KG1 (cell line): ENCODE results near the gene RAPGEF4.

Experiments
- DNase-seq: peaks from one replicate; lab custom pipeline; 2025; lab: John Stamatoyannopoulos, UW

RAPGEF4 gene

DNA sequence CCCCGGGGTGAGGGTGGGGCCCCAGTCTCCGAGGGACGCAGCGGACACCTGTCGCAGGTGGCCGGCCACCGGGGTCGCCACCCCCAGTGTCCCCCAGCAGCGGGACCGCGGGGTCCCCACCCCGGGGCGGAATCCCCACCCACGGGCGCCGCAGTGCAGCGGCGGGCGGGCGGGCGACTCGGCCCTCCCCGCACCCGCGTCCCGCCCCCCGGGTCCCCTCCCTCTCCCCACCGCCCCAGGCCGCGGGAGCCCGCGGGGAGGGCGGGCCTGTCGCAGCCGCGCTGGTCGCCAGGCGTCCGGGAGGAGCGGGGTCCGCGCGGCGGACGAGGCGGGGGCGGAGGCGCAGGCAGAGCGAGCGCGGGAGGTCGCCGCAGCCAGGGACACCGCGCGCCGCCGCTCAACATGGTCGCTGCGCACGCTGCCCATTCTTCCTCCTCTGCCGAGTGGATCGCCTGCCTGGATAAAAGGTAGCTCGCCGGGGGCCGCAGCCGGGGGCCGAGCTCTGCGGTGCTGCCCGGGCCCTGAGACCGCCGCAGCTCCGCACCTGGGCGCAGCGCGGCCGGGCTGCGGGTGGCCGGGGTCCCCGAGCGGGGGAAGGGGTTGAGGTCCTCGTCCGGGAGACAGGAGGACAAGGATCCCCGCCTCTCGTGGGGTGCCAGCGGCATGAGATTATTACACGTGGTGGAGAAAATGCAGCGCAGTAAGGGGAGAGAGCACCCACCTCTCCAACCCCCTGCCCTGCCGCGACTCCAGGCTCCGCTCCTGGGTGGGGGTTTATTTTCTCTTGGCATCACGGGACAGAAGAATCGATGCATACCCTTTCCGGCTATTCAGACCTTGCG, at the start of gene RAPGEF4:
RAPGEF4 (plus strand) TSS at position 264 of the 842 bp plus-strand sequence; CDS start at position 403, 139 bp downstream.
- no peak for DNase-seq

DNA sequence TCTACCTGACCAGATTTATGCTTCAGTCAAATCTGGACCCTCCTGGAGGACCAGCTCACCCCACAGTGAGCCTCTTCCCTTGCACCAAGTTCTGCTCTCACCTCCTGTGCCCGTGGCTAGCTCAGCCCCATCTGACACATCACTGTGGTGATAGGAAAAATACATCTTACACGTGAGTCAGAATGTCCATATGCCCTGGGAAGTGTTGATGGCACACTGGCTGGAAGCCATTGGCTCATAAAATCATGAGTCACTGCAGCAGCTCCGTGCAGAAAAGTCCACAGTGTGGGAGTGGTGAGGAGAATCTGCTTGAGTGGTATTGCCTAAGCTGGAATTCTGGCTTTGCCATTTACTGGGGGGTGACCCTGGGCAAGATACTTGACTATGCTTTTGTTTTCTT, 42.6 kb upstream of the RAPGEF4 start:
- no peak for DNase-seq

DNA sequence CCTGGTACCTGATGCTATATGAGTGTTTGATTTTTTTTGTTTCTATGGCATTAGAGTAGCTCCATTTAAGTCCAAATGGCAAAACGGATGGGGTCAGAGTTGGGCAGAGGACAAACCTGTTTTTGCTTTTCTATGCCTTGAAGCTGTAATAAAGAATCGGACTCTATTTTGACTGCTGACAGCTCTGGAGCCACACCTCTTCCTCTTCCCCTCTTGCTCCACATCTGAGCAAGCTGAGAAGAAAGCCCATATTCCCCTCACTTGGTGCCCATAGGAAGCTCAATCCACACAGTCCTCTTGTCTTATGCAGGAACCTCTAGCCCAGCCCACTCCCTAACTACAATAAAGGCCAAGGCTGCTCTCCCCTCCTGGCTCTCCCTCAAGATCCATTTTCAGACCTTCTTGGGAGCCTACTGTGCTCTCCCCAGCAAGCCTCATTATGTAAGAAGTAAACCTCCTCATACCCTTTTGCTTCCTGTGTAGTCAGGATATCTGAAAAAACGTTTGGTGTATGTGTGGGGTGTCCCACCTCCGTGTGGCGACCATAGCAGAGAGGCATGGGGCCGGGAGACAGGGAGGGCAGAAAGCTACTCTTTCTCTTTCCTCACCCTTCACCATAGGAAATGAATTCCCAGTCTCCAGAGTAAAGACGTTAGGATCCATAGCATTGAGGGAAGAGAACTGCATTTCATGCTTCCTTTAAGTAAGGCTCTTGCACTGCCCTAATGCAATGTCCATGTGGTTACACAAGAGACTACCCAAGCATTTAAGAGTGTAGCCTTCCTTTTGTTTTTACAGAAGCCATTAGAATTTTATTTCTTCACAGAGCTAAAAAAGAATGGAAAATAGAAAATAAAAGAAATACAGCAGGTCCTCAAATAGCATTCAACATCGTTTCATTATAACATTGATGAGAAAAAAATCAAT, 41.9 kb upstream of the RAPGEF4 start:
- no peak for DNase-seq

DNA sequence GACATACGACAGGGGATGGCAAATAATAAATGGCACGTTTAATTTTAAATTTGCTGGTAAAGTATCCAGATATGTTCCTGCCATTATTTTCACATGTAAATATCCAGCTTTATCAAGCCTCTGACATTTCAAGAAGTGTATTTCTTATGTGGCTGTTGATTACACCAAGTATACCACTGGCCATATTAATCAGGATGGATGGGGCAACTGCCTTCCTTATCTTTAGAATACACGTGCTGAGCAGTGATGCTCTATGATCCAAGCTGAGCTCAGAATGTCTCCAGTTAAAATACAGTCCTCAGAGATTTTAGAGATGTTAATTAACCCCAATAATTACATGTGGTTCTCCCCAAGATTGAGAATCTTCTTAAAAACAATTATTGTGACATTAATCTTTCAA, 38.3 kb upstream of the RAPGEF4 start:
- DNase-seq = no peak

DNA sequence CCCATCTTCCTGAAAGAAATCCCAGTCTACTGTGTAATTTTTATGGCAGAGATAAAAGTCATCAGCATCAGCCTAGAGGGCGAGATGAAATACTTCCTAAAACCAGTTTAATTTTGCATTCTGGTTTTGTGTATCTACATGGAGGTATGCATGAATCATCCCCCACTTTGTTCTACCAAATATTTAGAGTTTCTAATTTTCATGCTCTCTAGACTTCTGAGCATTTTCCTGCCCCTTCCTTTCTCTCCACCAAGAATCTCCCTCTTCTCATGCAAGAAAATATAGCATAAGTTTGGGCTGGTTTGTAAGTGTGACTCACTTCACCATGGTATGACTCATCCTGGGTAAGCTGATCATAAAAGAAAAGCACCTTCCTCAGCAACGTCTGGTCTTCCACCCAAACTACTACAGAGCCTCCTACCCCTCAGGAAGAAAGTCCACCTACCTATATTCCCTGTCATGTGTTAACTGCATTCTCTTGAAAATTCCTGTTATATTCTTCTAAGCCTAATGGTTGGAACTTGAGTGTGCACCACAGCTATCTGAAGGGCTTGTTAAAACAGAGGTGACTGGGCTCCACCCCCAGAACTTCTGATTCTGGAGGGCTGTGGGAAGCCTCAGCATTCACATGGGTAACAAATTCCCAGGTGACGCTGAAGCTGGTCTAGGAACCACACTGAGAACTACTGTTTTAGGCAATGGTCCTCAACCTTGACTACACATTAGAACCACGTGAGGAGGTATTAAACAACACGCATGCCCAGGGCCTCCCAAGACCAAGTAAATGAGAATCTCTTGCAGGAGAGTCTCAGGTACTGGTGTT, 37.4 kb upstream of the RAPGEF4 start:
- DNase-seq = no peak

DNA sequence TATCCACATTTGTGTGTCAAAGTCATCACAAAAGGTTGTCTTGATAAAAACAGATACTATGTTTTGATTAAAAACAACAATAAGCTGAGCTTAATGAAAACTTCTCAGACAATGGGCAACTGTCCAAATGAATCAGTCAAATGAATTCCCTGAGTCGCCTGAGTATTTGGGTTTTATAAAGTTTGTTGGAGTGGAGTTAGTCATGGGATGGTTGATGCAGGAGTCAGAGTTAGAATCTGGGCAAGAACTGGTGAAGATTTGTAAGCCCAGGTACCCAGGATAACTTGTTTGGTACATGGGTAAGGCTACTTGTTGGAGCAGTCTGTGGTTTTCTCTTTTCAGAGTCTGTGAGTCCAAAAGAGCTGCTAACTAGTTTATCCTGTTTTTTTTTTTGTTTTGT, 34.4 kb upstream of the RAPGEF4 start:
- DNase-seq = no peak

DNA sequence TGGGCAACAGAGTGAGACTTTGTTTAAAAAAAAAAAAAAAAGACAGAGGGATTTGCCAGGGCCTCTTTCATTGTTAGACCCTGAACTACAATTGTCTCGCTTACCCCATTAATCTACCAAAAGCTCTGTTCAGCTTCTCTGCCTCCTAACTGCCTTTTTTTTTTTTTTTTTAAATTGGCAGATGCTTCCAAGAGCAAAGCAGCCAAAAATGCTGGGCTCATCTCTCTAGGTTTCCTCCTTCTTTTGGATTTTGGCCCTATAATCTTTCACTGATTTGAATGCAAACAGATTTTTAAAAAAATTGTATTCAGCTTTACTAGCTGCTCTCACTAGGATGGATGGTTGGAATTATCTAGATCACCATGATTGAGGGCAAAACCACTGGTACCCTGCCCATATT, 33.2 kb upstream of the RAPGEF4 start:
- DNase-seq = no peak

DNA sequence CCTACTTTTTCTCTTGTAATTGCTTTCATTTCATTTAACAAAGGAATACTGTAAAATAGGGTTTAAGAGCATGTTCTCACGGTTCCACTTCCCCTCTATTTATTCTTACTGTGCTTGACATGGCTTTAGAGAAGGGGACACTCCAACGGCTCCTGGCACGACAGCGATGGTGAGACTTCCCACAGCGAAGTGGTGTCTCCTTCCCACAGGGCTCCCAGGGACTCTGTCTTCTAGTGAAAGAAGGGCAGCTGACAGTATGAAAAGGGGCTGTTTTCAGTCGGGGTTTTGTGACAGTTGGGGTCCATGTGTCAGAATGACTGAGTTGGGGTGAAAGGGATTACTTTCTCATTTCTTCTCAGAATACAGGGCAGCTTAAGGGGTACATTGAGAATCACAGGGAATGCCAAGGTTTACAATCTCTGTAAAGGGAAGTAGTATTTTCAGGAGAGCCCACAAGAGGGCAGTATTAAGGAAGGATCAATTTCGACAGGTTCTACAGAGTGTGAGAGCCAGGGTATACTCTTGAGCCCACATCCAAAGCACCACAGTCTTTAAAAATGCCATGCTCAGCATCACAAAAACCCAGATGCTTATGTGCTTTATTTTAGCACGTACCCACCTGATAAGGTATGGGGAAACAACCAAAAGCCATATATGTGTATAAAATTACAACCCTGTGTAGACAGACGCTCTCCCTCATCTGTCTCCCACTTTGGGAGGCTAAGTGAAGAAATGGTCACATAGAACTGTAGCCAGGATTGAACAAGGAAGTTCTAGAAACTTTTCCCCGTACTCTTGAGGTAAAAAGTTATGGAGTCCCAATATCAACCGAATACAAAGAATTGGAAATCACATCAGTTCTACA, 31.3 kb upstream of the RAPGEF4 start:
- no peak for DNase-seq

DNA sequence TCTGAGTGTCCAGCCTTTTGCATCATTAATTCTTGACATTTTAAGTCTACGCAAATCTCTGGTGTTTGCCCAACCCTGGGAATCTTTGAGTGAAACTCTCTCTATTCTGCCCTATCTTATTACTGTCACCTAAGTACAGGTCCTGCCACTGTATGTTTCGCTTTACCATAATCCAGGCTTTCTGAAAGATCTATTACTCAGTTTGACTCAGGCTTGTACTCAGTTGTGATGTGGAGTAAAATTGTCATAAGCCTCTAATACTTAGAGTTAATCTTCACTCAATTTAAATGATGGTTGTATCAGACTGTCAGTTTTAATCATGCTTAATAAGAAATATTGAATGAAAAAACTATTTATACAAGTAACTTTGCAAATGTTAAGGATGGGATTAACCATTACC, 30.3 kb upstream of the RAPGEF4 start:
- no peak for DNase-seq

DNA sequence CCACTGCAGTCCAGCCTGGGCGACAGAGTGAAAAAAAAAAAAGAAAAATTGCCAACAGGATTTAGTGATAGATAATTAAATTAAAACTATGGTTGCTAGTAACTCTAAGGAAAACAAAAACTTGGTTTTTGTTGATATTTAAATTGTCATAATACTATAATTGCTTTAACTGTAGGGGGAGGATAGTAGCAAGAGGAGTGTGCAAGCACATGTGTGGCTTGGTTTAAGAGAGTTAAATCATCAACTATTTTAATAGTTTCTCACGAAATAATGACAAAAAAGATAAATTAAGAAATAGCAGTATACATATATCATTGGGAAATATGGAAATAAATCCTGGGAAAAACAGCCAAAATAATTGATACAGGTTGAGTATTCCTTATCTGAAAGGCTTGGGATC, 27.4 kb upstream of the RAPGEF4 start:
- DNase-seq = no peak

DNA sequence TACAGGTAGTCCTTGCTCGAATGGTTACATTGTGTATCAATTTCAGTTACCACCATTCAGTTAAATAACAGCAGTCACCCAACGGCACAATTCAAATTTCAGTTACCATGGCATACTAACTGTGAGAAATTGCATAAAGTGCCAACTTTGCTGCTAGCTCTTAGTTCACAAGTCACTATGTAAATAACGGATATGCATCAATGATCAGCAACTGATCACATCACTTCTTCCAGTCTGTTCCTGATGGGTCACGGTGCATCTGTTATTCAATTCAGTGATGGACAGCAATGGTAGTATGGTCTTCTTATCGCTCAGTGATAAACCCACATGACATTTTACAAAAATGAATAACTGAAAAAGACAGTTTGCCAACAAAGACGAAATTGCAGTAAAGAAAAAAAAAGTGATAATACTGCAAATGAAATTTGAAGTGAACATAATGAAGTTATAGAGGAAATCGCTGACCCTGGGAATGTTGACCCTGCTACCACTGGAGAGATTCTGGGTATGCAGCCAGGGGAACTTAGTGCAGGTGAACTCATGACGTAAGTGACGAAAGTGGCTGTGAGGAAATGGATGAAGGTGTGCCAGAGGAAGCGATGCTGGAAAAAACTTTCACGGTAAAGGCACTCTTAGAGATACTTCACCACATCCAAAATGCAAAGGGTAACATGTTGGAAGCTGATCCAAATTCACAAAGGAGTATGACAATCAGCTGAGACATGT, 25.9 kb upstream of the RAPGEF4 start:
- DNase-seq = no peak

DNA sequence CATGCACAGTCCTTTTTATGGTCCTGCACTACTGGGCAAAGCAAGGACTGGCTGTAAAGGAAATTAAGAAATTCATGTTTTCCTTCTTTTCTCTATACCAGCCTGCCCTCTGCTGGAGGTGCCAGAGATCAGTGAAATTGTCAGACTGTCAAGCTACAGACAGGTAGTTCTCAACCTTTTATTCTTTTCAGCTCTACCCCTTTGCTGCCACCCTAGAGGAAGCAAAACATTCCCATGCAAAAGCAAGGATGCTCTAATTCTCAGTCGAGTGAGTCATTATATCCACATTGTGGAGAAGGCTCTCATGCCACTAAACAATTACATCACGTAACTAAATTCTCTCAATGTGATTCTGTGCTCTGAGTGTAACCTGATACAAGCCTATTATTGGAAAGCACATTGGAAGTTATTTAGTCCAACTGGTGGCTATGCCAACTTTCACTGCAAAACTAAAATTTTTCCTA, 25.0 kb upstream of the RAPGEF4 start:
- DNase-seq = no peak

DNA sequence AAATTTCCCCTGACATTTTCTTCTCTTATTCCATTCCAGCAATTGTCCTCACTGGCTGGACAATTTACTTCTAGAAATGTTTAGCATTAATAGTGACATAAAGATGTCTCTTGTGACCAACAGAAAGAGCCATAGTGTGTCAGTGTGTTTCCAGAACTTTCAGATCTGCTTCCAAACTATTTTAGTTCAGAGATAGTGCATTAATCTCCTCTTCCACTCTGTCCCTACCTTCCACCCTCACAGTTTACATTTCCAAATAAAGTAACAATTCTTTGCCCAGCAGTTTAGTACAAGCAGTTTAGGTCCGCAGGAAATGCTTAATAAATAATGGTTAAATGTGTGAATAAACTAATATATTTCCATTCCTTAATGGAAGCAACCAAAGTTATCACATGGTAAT, 24.5 kb upstream of the RAPGEF4 start:
- DNase-seq = no peak

DNA sequence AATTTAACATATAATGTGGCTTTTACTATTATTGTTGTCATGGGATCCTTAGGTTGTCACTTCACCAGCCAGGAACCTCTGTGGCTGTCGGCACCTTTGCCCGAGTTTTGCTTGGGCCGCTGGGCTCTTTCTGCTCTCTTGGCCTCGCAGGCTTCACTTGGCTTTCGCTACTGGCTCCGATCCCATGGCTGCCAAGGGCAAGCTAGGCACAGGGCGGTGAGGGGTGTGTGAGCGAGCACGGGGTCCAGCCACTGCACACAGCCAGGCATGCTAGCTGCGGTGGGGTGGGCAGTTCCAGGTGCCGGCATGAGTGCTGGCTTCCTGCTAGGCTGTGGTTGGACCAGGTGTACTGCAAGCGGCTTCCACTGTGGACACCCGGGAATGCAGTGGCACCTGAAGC, 23.4 kb upstream of the RAPGEF4 start:
- no peak for DNase-seq

DNA sequence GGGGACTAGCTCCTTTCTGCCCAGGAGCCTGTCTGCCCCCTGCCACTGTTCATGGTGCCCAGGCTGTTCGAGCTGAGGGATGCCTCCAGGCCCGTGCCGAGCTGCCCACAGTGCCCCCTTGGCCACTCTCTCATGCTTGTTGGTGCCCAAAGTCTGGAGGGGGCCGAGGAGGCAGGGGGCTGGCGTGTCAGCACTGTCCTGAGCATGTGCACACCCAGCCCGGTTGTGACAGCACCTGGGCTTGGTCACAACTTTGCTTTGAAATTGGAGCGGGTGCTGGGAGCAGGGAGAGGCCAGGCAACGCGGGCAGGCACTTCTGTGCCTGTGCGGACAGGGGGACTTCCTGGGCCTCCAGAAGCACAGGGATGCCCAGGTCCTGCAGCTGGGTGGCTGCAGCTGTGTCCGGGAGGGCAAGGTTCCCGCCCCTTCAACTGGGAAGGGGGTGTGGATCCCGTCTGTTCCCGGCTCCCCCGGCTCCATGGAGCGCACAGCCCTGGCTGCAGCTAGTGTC, 22.2 kb upstream of the RAPGEF4 start:
- no peak for DNase-seq

DNA sequence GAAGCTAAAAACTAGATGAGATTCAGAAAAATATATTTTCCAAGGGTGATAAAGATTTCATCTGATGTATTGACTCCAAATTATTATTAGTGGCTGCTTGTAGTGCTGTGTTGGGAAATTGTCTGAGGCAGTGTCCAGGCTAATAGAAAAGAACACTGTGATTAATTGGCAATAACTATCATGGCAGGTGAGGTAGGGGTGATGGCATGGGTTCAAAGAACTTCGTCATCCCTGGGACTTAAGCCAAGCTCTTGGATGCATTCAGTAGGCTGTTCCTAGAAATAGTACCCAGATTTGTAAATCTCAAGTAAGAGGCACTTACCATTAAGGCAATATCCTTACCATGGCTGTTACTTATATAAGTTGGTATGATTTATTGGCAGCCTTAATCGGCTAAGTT, 13.2 kb upstream of the RAPGEF4 start:
- no peak for DNase-seq

DNA sequence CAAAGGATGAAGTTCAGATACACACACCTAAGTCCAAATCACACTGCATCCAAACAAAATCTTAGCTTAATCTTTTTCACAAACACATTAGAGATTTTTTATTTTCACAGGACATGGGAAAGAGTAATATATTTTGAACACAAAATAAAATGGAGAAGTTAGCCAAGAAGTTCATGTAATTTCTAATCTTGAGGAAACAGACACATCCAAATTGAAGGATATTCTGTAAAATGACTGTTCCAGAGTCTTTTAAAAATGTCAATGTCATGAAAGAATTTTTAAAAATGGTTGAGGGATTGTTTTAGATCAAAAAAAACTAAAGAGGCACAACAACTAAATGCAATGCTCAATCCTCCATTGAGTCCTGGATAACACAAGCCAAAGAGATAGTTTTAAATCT, 12.4 kb upstream of the RAPGEF4 start:
- DNase-seq = no peak

DNA sequence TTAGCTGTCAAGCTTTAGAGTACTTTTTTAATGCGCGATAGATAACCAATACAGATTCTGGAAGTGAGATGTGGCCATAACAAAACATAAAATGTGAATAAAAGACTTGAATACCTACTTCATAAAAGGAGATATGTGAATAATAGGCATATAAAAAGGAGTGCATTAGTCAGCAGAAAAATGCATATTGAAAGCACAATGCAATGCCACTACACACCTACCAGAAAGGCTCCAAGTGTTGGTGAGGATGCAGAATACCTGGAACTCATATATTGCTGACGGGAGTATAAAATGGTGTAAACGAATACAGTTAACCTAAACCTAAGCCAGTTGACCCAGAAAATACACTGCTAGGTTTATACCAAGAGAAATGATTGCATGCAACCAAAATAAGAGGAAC, 10.9 kb upstream of the RAPGEF4 start:
- DNase-seq = no peak

DNA sequence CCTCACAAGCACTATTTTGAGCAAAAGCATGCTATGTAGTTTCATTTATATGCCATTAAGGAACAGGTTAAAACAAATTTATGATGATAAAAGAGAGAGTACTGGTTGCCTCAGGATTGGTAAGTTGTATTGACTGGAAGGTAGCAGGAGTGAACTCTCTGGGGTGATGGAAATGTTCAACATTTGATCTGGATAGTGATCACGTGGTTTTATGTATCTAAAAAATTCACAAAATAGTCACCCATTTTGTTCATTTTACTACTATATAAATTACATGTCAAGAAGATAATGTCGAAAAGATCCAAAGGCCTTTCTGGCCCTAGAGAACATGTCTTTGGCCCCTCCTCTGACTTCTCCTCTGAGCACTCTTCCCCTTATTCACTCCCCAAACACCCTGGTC, 10.4 kb upstream of the RAPGEF4 start:
- no peak for DNase-seq

DNA sequence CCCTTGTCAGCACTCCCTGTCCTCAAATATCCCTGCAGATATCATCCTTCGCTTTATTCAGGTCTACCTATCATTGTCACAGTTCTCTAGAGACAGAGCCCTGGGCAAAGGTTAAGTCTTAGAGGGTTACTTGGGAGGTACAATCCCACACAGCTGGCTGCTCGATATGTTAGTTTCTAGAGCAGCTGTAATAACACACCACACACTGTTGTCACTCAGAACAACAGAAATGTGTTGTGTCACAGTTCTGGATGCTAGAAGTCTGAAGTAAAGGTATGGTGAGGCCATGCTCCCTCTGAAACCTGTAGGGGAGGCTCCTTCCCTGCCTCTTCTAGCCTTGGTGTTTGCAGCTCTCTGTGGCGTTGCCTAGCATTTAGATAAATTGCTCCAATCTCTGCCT, 9.9 kb upstream of the RAPGEF4 start:
- DNase-seq = no peak
